HG03457 (cell line): ENCODE data around the gene CLNK.

Source experiments
- ATAC-seq: cut with Tn5 transposase; IDR thresholded peaks from one replicate; pipeline ENCODE4 v1.9.1; 2021; ENCODE audit warnings: moderate number of reproducible peaks; ENCODE audit not compliant: unreplicated experiment

Gene CLNK

DNA sequence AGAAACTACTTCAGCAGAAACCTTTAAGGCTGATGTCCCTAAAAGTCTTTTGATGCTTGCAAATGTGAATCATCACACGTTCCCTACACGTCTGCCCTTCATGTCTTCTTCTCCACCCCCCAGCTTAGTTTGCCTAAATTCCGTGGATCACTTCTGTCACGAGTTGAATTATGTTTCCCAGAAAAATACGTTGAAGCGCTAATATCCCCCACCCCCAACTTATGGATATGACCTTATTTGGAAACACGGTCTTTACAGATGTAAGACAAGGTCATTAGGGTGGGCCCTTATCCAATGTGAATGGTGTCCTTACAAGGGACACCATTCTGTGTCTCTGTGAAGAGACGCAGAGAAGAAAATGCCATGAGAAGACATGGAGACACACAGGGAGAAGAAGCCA is 225.3 kb downstream of the CLNK start:
- no peak for ATAC-seq

DNA sequence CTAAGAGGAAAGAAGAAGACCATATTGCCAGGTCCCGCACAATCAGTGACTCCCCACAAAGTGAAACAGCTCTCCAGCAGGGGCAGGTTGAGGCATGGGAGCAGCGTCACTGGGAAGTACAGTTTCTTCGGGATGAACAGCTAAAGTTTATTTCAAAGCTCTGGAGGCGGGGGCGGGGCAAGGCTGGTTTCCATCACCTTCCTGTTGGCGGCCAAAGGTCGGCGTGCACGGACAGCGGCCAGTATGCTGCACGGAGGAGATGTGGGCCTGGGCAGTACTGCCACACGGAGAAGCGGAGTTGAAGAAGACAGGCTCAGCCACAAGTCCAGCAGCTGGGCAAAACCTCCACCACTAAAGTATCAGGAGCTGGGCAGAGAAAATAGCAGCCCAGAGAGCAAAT is 226.4 kb downstream of the CLNK start:
- ATAC-seq = no peak

DNA sequence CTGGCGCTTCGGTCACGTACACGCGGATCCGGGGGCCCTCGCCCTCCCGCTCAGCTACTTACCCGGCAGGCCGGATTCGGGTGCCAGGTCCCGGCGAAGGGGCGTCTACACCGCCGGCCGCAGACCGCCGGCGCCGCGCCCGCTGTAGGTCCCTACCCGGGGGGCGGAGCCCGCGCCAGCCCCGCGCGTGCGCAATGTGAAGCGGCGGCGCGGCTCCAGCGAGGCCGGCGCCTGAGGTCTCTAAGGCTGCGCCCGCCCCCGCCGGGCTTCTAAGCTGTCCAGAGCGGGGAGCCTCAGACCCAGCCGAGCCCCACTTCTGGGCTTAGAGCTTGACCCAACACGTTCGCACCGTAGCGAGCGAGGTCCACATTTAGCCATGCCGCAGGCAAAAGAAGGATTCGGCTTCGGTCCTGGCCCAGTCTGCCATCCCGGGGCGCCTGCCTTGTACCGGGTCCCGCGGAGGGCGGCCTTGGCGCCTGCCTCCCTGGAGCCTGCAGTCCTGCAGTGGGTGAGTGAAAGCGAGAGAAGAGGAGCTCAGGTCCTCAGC is 227.2 kb downstream of the CLNK start, which contains the start of gene ZNF518B:
Gene ZNF518B, minus strand, starts transcription at position 172 of the 547 bp plus-strand sequence. CDS start 11,098 bp downstream, outside the sequence.
- peak; percentile 68 for ATAC-seq

DNA sequence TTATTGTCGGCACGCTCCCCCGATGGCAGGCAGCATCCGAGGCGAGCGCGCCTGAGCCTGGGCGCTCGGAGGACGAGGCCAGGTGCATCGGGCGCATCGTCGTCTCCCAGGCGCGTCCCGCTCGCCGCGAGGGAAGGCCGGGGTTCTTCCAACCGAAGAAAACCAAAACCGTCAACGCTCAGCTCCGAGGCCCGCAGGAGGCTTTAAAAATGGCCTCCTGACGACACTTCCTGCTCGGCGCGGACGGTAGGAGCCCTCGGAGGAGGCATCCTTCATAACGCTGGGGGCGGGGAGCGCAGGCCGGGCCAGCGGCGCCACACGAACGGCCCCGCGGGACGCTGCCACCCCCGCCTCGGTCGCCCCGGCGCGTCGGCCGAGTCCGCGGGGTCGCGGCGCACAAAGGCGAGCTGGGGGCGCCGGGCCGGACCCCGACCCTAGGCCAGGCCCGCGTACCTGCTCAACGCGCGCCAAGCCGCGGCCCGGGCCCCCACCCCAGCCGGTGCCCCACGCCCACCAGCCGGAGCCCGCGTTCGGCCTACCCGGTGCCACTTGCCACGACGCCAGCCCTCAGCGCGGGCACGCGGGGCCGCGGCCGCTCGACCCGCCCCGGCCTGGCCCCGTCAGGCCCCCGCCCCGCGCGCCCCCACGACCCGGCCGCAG is 227.8 kb downstream of the CLNK start:
- peak; percentile 53 for ATAC-seq

DNA sequence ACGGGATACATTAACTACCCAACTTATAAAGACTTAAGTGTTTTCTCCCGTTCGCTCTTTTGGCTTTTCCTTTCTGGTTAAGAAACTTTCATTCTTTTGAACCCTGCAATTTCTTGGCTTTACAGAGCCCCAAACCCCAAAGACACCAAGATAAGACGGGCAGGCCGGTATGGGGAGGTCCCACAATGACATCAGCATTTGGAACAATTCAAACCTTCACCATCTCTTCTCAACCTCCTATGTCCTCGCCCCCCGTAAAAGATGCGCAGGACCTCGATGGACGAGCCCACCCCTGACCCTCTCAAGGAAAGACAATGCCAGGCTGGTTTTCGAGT is 228.3 kb downstream of the CLNK start:
- ATAC-seq = no peak

DNA sequence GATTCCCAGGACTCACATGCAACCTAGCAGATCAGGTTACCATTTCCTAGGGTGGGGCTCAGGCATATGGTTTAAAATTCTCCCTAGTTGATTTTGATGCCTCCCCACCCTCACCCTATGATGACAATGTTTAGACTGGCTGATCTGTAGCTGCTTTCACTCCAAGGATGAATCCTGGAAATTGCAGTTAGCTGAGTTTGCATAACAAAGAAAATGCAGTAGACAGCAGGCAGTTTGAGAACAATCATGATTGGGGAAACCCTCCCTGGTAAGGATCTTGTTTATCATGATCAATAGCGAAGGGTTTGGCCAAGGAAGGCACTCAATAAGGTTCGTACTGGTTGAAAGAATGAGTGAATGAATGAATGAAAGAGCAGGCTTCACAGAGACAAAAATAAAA is 229.4 kb downstream of the CLNK start:
- ATAC-seq = no peak

DNA sequence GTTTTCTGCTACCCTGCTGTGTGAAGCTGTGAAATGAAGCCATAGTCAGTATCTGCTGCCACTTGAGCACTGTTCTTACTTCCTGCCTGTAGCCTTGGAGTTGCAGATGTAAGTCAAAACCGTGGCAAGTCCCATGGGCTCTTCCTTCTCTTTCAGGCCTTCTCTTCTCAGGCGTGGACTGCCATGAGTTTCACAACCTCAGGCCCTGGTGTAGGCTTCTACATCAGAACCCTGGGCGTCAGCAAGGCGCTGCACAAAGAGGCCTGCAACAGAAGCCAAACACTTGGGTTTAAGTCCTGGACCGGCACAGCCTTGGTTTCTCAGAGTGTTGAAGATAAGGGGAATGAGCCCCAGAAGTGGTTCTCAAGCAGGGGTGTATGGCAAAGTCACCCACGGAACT is 229.8 kb downstream of the CLNK start:
- ATAC-seq = no peak

DNA sequence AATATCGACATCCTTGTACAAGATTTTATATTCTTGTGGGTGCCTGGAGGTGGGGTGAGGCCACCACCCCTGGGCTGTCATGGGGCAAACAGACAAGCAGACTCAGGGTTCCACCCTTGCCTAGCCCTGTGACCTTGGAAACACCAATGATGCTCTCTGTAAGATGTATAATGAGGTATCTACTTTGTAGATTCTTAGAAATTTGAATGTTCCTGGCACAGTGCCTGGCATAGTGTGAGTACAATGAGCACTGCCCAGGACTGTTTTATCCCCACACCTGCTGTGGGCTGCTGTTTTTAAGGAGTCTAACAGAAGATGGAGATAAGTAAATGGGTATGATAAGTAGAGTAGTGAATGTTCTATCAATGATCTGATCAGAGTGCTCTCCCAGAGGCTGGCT is 230.4 kb downstream of the CLNK start:
- ATAC-seq = no peak

DNA sequence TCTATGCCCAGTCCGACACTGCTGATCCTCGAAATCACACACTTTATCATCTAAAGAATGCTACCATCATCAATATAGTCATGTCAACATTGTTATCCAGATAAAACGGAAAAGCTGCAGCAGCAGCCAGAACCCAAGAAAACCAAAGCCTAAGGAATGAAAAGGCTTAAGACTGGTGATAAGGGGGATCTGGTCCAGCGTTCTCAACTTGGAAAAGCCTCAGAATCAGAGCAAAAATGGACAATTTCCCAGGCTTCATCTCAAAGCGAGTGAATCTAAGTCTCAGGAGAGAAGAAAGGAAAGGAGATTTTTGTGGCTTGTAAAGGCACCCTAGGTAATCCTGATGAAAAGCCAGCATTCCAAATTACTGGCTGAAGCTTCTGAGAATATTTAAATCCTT is 235.6 kb downstream of the CLNK start:
- ATAC-seq = no peak

DNA sequence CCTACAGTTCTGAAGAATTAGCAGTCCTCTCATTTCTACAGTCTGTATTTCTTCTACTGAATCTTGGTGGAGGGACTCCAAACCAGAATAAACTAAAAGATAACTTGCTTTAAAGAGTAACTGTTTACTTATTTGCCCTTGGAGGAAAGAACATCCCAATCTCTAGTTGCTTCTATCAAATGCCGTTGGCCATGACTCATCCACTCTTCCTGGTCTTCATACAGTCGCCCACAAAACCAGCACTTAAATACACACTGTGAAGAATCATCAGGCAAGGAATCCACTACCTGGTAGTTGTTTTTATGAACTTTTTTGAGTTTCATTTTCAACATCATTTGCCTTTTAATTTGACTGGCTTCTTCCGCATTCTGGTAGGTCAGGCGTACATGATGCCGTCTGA is 241.6 kb downstream of the CLNK start:
- ATAC-seq = no peak

DNA sequence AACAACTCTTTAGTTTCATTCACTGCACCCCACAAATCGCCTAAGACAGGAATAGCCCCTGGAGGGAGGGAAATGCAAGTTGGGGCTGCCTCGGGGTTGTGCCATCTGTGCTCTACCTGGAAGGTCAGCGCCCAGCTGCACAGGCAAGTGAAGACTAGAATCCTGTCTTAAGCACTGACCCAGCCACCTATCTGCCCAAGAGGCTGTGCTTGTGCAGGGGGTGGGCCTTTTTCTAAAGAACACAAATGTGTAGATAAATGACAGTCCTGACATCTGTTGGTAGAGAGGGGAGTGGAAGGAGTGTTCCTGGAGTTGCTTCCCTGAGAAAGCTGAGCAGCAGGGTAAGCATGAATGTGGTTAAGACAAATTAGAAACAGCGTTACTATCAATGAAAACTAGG is 243.1 kb downstream of the CLNK start:
- no peak for ATAC-seq

DNA sequence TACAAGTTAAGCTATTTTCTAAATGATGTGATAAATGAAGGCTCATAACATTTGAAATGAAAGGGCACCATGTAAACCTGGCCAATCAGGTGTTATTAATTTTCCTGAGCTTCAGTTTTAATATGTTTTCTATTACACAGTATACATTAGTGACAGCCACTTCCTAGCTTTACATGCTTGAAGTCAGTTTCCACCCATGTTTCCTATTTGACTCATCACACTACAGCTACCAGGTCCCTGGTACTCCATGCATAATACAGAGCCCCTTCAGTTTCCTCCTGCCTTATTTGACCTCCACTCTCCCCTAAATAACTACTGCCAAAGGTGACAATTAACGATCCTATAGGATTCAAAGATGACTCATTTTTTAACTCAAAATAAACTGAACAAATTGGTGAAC is 245.6 kb downstream of the CLNK start:
- ATAC-seq = no peak

DNA sequence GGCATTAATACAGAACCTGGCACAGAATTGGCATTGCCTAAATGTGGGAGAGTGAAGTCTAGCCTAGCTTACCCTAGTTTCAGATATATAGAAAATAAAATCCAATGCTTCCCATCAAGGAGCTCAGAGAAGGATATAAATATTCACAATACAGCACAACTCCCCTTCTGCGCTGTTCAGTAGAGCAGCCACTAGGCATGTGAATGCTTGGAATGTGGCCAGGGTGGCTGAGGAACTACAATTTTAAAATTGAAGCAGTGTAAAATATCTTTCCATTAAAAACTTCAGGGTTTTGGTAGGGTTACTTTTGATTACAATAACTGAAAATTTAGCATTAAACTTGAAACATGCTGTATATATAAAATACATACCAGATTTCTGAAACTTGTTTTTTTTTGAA is 246.8 kb downstream of the CLNK start:
- ATAC-seq = no peak
